GM23338 (cell line): Measurements from ENCODE around the gene AMPH. TPM values are rescaled to one million over a fixed set of nuclear protein-coding genes. Genes with fewer than 3 reads are reported as not detected.

ENCODE experiments used
- ATAC-seq: fragments of 200-7000 bp; cut with Tn5 transposase; 3 replicates; pipeline ENCODE4 v1.9.1; 2020
- DNase-seq: peaks from one replicate; pipeline ENCODE4 v3.0.0-alpha.2; 2015; ENCODE audit warnings: low spot score
- H2AFZ ChIP-seq: fragments of 200-600 bp; sonication (generic); 2 replicates; pipeline ENCODE4 v1.8.0; 2016; ENCODE audit warnings: antibody characterized with exemption, mild to moderate bottlenecking, moderate library complexity
- H3F3A ChIP-seq: fragments of 200-600 bp; sonication (generic); replicated peaks from 2 replicates; pipeline ENCODE4 v1.8.0; 2017; ENCODE audit warnings: antibody characterized with exemption, mixed run types, low read depth
- H3K27ac ChIP-seq: fragments of 200-600 bp; sonication (generic); 2 replicates; pipeline ENCODE4 v1.6.1; 2016; ENCODE audit warnings: low read depth
- H3K27me3 ChIP-seq: fragments of 200-600 bp; sonication (generic); 2 replicates; pipeline ENCODE4 v1.8.0; 2016; ENCODE audit warnings: mild to moderate bottlenecking, mixed run types, moderate library complexity; ENCODE audit not compliant: insufficient read depth
- H3K36me3 ChIP-seq: fragments of 200-600 bp; sonication (generic); 2 replicates; pipeline ENCODE4 v1.8.0; 2016; ENCODE audit warnings: mild to moderate bottlenecking; ENCODE audit not compliant: insufficient read depth
- H3K4me1 ChIP-seq: fragments of 200-600 bp; sonication (generic); 2 replicates; pipeline ENCODE4 v1.8.0; 2016; ENCODE audit warnings: mild to moderate bottlenecking, moderate library complexity; ENCODE audit not compliant: insufficient read depth
- H3K4me2 ChIP-seq: fragments of 200-600 bp; sonication (generic); 2 replicates; pipeline ENCODE4 v1.7.1; 2017; ENCODE audit warnings: mixed run types
- H3K4me3 ChIP-seq: fragments of 200-600 bp; sonication (generic); 2 replicates; pipeline ENCODE4 v1.6.1; 2016; ENCODE audit warnings: mixed run types
- H3K79me2 ChIP-seq: fragments of 200-600 bp; sonication (generic); replicated peaks from 2 replicates; pipeline ENCODE4 v1.8.0; 2017; ENCODE audit warnings: mild to moderate bottlenecking; ENCODE audit not compliant: insufficient read depth
- H3K9me2 ChIP-seq: fragments of 200-600 bp; sonication (generic); 2 replicates; pipeline ENCODE4 v1.8.0; 2017; ENCODE audit not compliant: insufficient read depth
- H4K20me1 ChIP-seq: fragments of 200-600 bp; sonication (generic); replicated peaks from 2 replicates; pipeline ENCODE4 v1.8.0; 2017; ENCODE audit warnings: mild to moderate bottlenecking; ENCODE audit not compliant: insufficient read depth
- H3K27ac Mint-ChIP-seq: 2 replicates; pipeline ENCODE4 v1.8.0; 2020; ENCODE audit warnings: inconsistent platforms, mild to moderate bottlenecking, moderate library complexity, mixed read lengths
- H3K27me3 Mint-ChIP-seq: 3 replicates; pipeline ENCODE4 v1.8.0; 2022; ENCODE audit warnings: low read depth, mild to moderate bottlenecking, moderate library complexity, mixed read lengths, inconsistent platforms; ENCODE audit not compliant: insufficient read depth, poor library complexity
- H3K36me3 Mint-ChIP-seq: 3 replicates; pipeline ENCODE4 v1.8.0; 2021; ENCODE audit warnings: low read depth, mild to moderate bottlenecking, inconsistent platforms, moderate library complexity, mixed read lengths
- H3K4me1 Mint-ChIP-seq: 3 replicates; pipeline ENCODE4 v1.8.0; 2020; ENCODE audit warnings: mild to moderate bottlenecking, inconsistent platforms, mixed read lengths
- H3K4me3 Mint-ChIP-seq: 3 replicates; pipeline ENCODE4 v1.8.0; 2021; ENCODE audit warnings: moderate library complexity, mild to moderate bottlenecking, inconsistent platforms, mixed read lengths
- H3K9me3 Mint-ChIP-seq: 3 replicates; pipeline ENCODE4 v1.8.0; 2020; ENCODE audit warnings: moderate library complexity, mild to moderate bottlenecking, inconsistent platforms, mixed read lengths
- EZH2 ChIP-seq: fragments of 200-600 bp; sonication (generic); IDR thresholded peaks from one replicate; pipeline ENCODE4 v1.8.0; 2017; ENCODE audit warnings: antibody characterized with exemption, mild to moderate bottlenecking, low read depth; ENCODE audit not compliant: unreplicated experiment
- EZH2phosphoT487 ChIP-seq: fragments of 200-600 bp; sonication (generic); IDR thresholded peaks from one replicate; pipeline ENCODE4 v1.8.1; 2018; ENCODE audit warnings: antibody characterized with exemption; ENCODE audit not compliant: unreplicated experiment
- POLR2AphosphoS5 ChIP-seq: IDR thresholded peaks from 2 replicates; pipeline ENCODE4 v1.6.1; 2016; ENCODE audit warnings: antibody characterized with exemption, low read depth
- REST ChIP-seq: IDR thresholded peaks from one replicate; pipeline ENCODE4 v1.6.1; 2018; ENCODE audit warnings: antibody characterized with exemption; ENCODE audit not compliant: unreplicated experiment
- STAT1 ChIP-seq: IDR thresholded peaks from one replicate; pipeline ENCODE4 v1.6.1; 2016; ENCODE audit warnings: antibody characterized with exemption; ENCODE audit not compliant: unreplicated experiment
- ZNF114 ChIP-seq: fragments of 250-450 bp; sonication (Bioruptor Pico); IDR thresholded peaks from 2 replicates; pipeline ENCODE4 v1.5.0; 2020; ENCODE audit warnings: mild to moderate bottlenecking, moderate library complexity
- ZNF331 ChIP-seq: fragments of 250-450 bp; sonication (Bioruptor Pico); IDR thresholded peaks from 2 replicates; pipeline ENCODE4 v1.5.0; 2020; ENCODE audit warnings: low read depth, mild to moderate bottlenecking, moderate library complexity
- ZNF462 ChIP-seq: fragments of 250-450 bp; sonication (Bioruptor Pico); IDR thresholded peaks from 2 replicates; pipeline ENCODE4 v1.5.0; 2020; ENCODE audit warnings: mild to moderate bottlenecking, moderate library complexity
- polyA plus RNA-seq: library from polyadenylated mRNA; unstranded; fragments of >200 nt; fragmentation: Nextera tagmentation; extraction: Ambion mirVana; gene quantifications from 2 replicates; pipeline ENCODE4 v1.2.1, GENCODE V29; 2016
- total RNA-seq: library from RNA; depleted of rRNA; stranded (reverse); fragments of >200 nt; shearing (Covaris generic); gene quantifications from 2 replicates; pipeline ENCODE4 v1.2.3, GENCODE V29; 2014

Gene AMPH
- total and polyA plus RNA-seq, 2 experiments from 2014 or later: 4.8 to 10.2 TPM

- TF ChIP-seq REST: no peak
- no peak for TF ChIP-seq POLR2AphosphoS5
- no peak for TF ChIP-seq ZNF331 (CRISPR knock-in tag)
Measured at GRCh38 chr7:38607466-38607865, 23.7 kb downstream of the AMPH start (continued).

- ATAC-seq (no peak), DNase-seq (no peak)
- Histone ChIP-seq H4K20me1 (no peaks in the 10 kb centered on the region; the same call in 1 of the 2 replicates), H3K9me2 (no peaks in the 10 kb centered on the region), H3K4me2 (no peak overlapping the region), H3K4me1 (no peaks in the 10 kb centered on the region), H3F3A (no peaks in the 10 kb centered on the region), H3K27me3 (no peaks in the 10 kb centered on the region), H3K79me2 (no peaks in the 10 kb centered on the region), H3K36me3 (no peaks in the 10 kb centered on the region), H3K4me3 (no peak overlapping the region), H3K27ac (no peak overlapping the region), H2AFZ (no peak overlapping the region)
- no peaks in the 10 kb centered on the region for H3K36me3 Mint-ChIP-seq
- H3K9me3 Mint-ChIP-seq: no peaks in the 10 kb centered on the region
- no peak for TF ChIP-seq ZNF114 (CRISPR knock-in tag)
- no peak for TF ChIP-seq ZNF462
- no peak for TF ChIP-seq REST
- no peak for TF ChIP-seq EZH2
- no peak for TF ChIP-seq STAT1
- no peak for TF ChIP-seq EZH2phosphoT487
- no peak overlapping the region for H3K27ac Mint-ChIP-seq
- H3K4me3 Mint-ChIP-seq: no peak overlapping the region
- no peaks in the 10 kb centered on the region for H3K27me3 Mint-ChIP-seq
- no peaks in the 10 kb centered on the region for H3K4me1 Mint-ChIP-seq
Measured at GRCh38 chr7:38600741-38601140, 30.4 kb downstream of the AMPH start.
